Stomach (tissue), 9 donors: Measurements from ENCODE around the gene GPT2. TPM values are rescaled to one million over a fixed set of nuclear protein-coding genes. Genes with fewer than 3 reads are reported as not detected.

Experiments used
- DNase-seq, 2 donors: peaks; one replicate each; pipeline versions ENCODE4 v3.0.0 to v3.0.0-alpha.2; 2013 to 2019
- H3K27ac ChIP-seq, 5 donors: fragments of 200-600 bp in 4 of 5; sonication (generic) in 4 of 5; one replicate each; pipeline ENCODE4 v1.5.1; 2013 to 2019; ENCODE audit warnings: mild to moderate bottlenecking in 1 of 5, moderate library complexity in 1 of 5
- H3K27me3 ChIP-seq, 3 donors: fragments of 200-600 bp; sonication (generic); one replicate each; pipeline ENCODE4 v1.5.1; 2017 to 2019; ENCODE audit warnings: mixed run types in 1 of 3
- H3K36me3 ChIP-seq, 4 donors: fragments of 200-600 bp; sonication (generic); 1 replicate in 3 of 4; 2 replicates in 1 of 4; pipeline ENCODE4 v1.5.1; 2016 to 2019
- H3K4me1 ChIP-seq, 4 donors: fragments of 200-600 bp; sonication (generic); one replicate each; pipeline ENCODE4 v1.5.1; 2016 to 2019
- H3K4me3 ChIP-seq, 4 donors: fragments of 200-600 bp; sonication (generic) in 3 of 4; one replicate each; pipeline ENCODE4 v1.5.1; 2016 to 2019; ENCODE audit warnings: mild to moderate bottlenecking in 1 of 4
- H3K9me3 ChIP-seq, 4 donors: fragments of 200-600 bp; sonication (generic); one replicate each; pipeline ENCODE4 v1.5.1; 2016 to 2019
- CTCF ChIP-seq, 7 experiments: fragments of 450-650 bp in 4 of 7; fragments of 200-600 bp in 3 of 7; sonication (generic) in 3 of 7; IDR thresholded peaks; one replicate each; pipeline ENCODE4 v1.5.1; 2016 to 2019; ENCODE audit warnings: antibody characterized with exemption in 7 of 7, control low read depth in 2 of 7, mild to moderate bottlenecking in 1 of 7
- EP300 ChIP-seq: sonication (generic); formaldehyde crosslinking; IDR thresholded peaks from one replicate; pipeline ENCODE4 v1.6.1; 2017; ENCODE audit warnings: antibody characterized with exemption
- POLR2A ChIP-seq, 4 donors: fragments of 450-650 bp; IDR thresholded peaks; one replicate each; pipeline ENCODE4 v1.6.1; 2016; ENCODE audit warnings: antibody characterized with exemption in 4 of 4, control low read depth in 2 of 4, mild to moderate bottlenecking in 1 of 4, moderate library complexity in 1 of 4
- POLR2AphosphoS5 ChIP-seq, 3 donors: sonication (generic); formaldehyde crosslinking; IDR thresholded peaks; one replicate each; pipeline ENCODE4 v1.6.1; 2016; ENCODE audit warnings: antibody characterized with exemption in 3 of 3
- WGBS, 5 donors: extraction: QIAGEN DNeasy Blood & Tissue Kit in 3 of 5; methylation state at CpG; one replicate each; pipeline versions ENCODE4 v1.1.5 to v1.1.7; 2013 to 2018; 5-methylcytosine and 5-hydroxymethylcytosine counted together
- intact Hi-C: fragments of 100-400 bp; cut with DNase I; formaldehyde crosslinking; loops from one replicate; pipeline ENCODE4 v1.15.1; 2023; ENCODE audit warnings: low total_unique reads
- polyA plus RNA-seq, 3 donors: library from polyadenylated mRNA; stranded (reverse); fragments of 200-250 nt; gene quantifications; one replicate each; pipeline ENCODE4 v1.2.3, GENCODE V29; 2013
- total RNA-seq, 5 donors: library from RNA; depleted of rRNA; stranded (reverse); fragments of >200 nt; gene quantifications; one replicate each; pipeline versions ENCODE4 v1.1.0 to v1.2.3, GENCODE V29; 2014 to 2016
- donor health status: healthy with polysubstance abuse.
- donor health status: Bipolar disorder and iron deficiency.
- donor health status: healthy.

Gene GPT2
- total and polyA plus RNA-seq, 8 donors, result 29.2 to 167 (median 60.9) TPM

GRCh38 chr16:46926470-46927225 is 42.5 kb downstream of the GPT2 start:
- TF ChIP-seq CTCF (IDR thresholded peaks at IDR 0.05) (no peak), POLR2AphosphoS5 (IDR thresholded peaks at IDR 0.05) (no peak), POLR2A (IDR thresholded peaks at IDR 0.05) (no peak), EP300 (no peak)
- intact Hi-C loops, result no loop called here
- Histone ChIP-seq H3K36me3 (peaks cover 23 to 93% (median 82%) of the 10 kb centered on the region in 4 donors), H3K4me3 (no peak overlapping the region), H3K9me3 (no peaks in the 10 kb centered on the region), H3K27me3 (no peaks in the 10 kb centered on the region), H3K4me1 (peaks cover 8 to 23% (median 14%) of the 10 kb centered on the region in 4 donors), H3K27ac (peak overlapping the region in 1 of 5 donors; percentile 14)
- no peak for DNase-seq
- WGBS, 5 donors, result 87 to 93% (median 91%) methylated on average over 10 to 13 of the region's 13 CpGs

- Histone ChIP-seq H3K27ac (peak overlapping the region in 1 of 5 donors; percentile 14), H3K27me3 (no peaks in the 10 kb centered on the region), H3K4me1 (peaks cover 3 to 17% (median 7%) of the 10 kb centered on the region in 4 donors), H3K9me3 (no peaks in the 10 kb centered on the region), H3K36me3 (peaks cover 23 to 88% (median 76%) of the 10 kb centered on the region in 4 donors), H3K4me3 (no peak overlapping the region)
- TF ChIP-seq POLR2AphosphoS5 (IDR thresholded peaks at IDR 0.05) (no peak), POLR2A (IDR thresholded peaks at IDR 0.05) (no peak), CTCF (IDR thresholded peaks at IDR 0.05) (no peak), EP300 (no peak)
- DNase-seq, result no peak
- intact Hi-C loops, result no loop called here
- WGBS, 5 donors, result 91 to 96% (median 91%) methylated on average over 7 to 8 of the region's 8 CpGs
Measured at GRCh38 chr16:46927273-46927672, 43.1 kb downstream of the GPT2 start.

- intact Hi-C loops, result no loop called here
- H3K4me3 ChIP-seq, result no peak overlapping the region
- TF ChIP-seq EP300 (no peak), POLR2AphosphoS5 (IDR thresholded peaks at IDR 0.05) (no peak), POLR2A (IDR thresholded peaks at IDR 0.05) (no peak), CTCF (IDR thresholded peaks at IDR 0.05) (no peak)
- no peak overlapping the region for H3K27ac ChIP-seq
- H3K4me1 ChIP-seq, result peaks cover 0 to 9% (median 3%) of the 10 kb centered on the region in 4 donors
- H3K36me3 ChIP-seq, result peaks cover 17 to 72% (median 60%) of the 10 kb centered on the region in 4 donors
- no peaks in the 10 kb centered on the region for H3K27me3 ChIP-seq
- no peaks in the 10 kb centered on the region for H3K9me3 ChIP-seq
- no peak for DNase-seq
- 78 to 83% (median 80%) methylated on average over 15 of the region's 15 CpGs for WGBS, 5 donors
Measured at GRCh38 chr16:46928811-46929210, 44.6 kb downstream of the GPT2 start.

- H3K36me3 ChIP-seq, result peaks cover 11 to 64% (median 52%) of the 10 kb centered on the region in 4 donors
- TF ChIP-seq CTCF (IDR thresholded peaks at IDR 0.05) (peak in 5 of 7 experiments; percentile 70 to 90 (median 79)), POLR2A (IDR thresholded peaks at IDR 0.05) (no peak), EP300 (no peak), POLR2AphosphoS5 (IDR thresholded peaks at IDR 0.05) (peak in 1 of 3 donors; percentile 24)
- H3K4me1 ChIP-seq, result peaks cover 0 to 9% (median 3%) of the 10 kb centered on the region in 4 donors
- intact Hi-C loops, result no loop called here
- H3K4me3 ChIP-seq, result no peak overlapping the region
- WGBS, 5 donors, result 50 to 63% (median 61%) methylated on average over 26 to 43 of the region's 43 CpGs
- no peaks in the 10 kb centered on the region for H3K9me3 ChIP-seq
- no peaks in the 10 kb centered on the region for H3K27me3 ChIP-seq
- H3K27ac ChIP-seq, result no peak overlapping the region
- DNase-seq, result peak; percentile 80 to 82
Measured at GRCh38 chr16:46929378-46930332, 45.5 kb downstream of the GPT2 start.
